Cerebellar cortex (tissue), 1 donor: Measurements from ENCODE around the gene TTC8.

Experiments
- DNase-seq: peaks from one replicate; pipeline ENCODE4 v3.0.0-alpha.2; 2015; ENCODE audit warnings: low spot score

The TTC8 gene

GRCh38 chr14:88868558-88869159 lies 44.2 kb downstream of the TTC8 start:
- peak; percentile 42 for DNase-seq

GRCh38 chr14:88870777-88871176 lies 46.3 kb downstream of the TTC8 start:
- DNase-seq = no peak

GRCh38 chr14:88871429-88871828 lies 47.0 kb downstream of the TTC8 start:
- no peak for DNase-seq

- DNase-seq = no peak
Measured at GRCh38 chr14:88872976-88873375, 48.5 kb downstream of the TTC8 start.

- DNase-seq = no peak
Measured at GRCh38 chr14:88877192-88877591, 52.7 kb downstream of the TTC8 start.

- DNase-seq = no peak
Measured at GRCh38 chr14:88879022-88879421, 54.6 kb downstream of the TTC8 start.

GRCh38 chr14:88882236-88882635 lies 57.8 kb downstream of the TTC8 start:
- DNase-seq = no peak

- DNase-seq = no peak
Measured at GRCh38 chr14:88895116-88895515, 70.7 kb downstream of the TTC8 start.

GRCh38 chr14:88901189-88901588 lies 76.7 kb downstream of the TTC8 start:
- DNase-seq = peak; percentile 19

GRCh38 chr14:88901991-88902390 lies 77.5 kb downstream of the TTC8 start:
- peak; percentile 14 for DNase-seq

GRCh38 chr14:88902850-88903249 lies 78.4 kb downstream of the TTC8 start:
- no peak for DNase-seq

GRCh38 chr14:88904206-88904647 lies 79.8 kb downstream of the TTC8 start:
- no peak for DNase-seq

- DNase-seq = no peak
Measured at GRCh38 chr14:88904864-88905263, 80.4 kb downstream of the TTC8 start.

- DNase-seq = no peak
Measured at GRCh38 chr14:88908216-88908615, 83.8 kb downstream of the TTC8 start.

GRCh38 chr14:88910386-88910785 lies 85.9 kb downstream of the TTC8 start:
- peak; percentile 68 for DNase-seq

- no peak for DNase-seq
Measured at GRCh38 chr14:88911809-88912208, 87.4 kb downstream of the TTC8 start.

GRCh38 chr14:88914956-88915355 lies 90.5 kb downstream of the TTC8 start:
- peak; percentile 66 for DNase-seq

- DNase-seq = no peak
Measured at GRCh38 chr14:88919502-88919901, 95.1 kb downstream of the TTC8 start.
